ENCODE results near the gene DNMBP.
"Not testable (repeated sequence)": the region's sequence is repeated elsewhere in the genome, so short reads cannot be mapped to it uniquely, and the experiment has no call there.

Gene DNMBP

GRCh38 chr10:100014071-100014762 is 4.5 kb upstream of the DNMBP start:
- DNase-seq (ENCODE audit: low read depth), result no peak

GRCh38 chr10:100013621-100014020 is 3.9 kb upstream of the DNMBP start:
- no peak for DNase-seq (ENCODE audit: low read depth)

GRCh38 chr10:100011906-100012305 is 2.2 kb upstream of the DNMBP start:
- DNase-seq (ENCODE audit: low read depth), result not testable (repeated sequence)

- DNase-seq (ENCODE audit: low read depth), result no peak
Measured at GRCh38 chr10:100009283-100009792, 409 bp downstream of the DNMBP start.

- no peak for DNase-seq (ENCODE audit: low read depth)
Measured at GRCh38 chr10:100008708-100009282, 952 bp downstream of the DNMBP start.

GRCh38 chr10:100008142-100008522 is 1.6 kb downstream of the DNMBP start:
- no peak for DNase-seq (ENCODE audit: low read depth)

GRCh38 chr10:100007231-100008141 is 2.3 kb downstream of the DNMBP start:
- no peak for DNase-seq (ENCODE audit: low read depth)

GRCh38 chr10:100006243-100006886 is 3.4 kb downstream of the DNMBP start:
- DNase-seq (ENCODE audit: low read depth), result peak; percentile 88

GRCh38 chr10:100004805-100005510 is 4.8 kb downstream of the DNMBP start:
- no peak for DNase-seq (ENCODE audit: low read depth)

GRCh38 chr10:100000109-100000644 is 9.6 kb downstream of the DNMBP start:
- no peak for DNase-seq (ENCODE audit: low read depth)

GRCh38 chr10:99999319-100000108 is 10.2 kb downstream of the DNMBP start:
- no peak for DNase-seq (ENCODE audit: low read depth)

- DNase-seq (ENCODE audit: low read depth), result no peak
Measured at GRCh38 chr10:99998889-99999288, 10.9 kb downstream of the DNMBP start.

- DNase-seq (ENCODE audit: low read depth), result no peak
Measured at GRCh38 chr10:99996671-99997648, 12.8 kb downstream of the DNMBP start.

- no peak for DNase-seq (ENCODE audit: low read depth)
Measured at GRCh38 chr10:99995713-99996112, 14.0 kb downstream of the DNMBP start.

- DNase-seq (ENCODE audit: low read depth), result no peak
Measured at GRCh38 chr10:99995269-99995668, 14.5 kb downstream of the DNMBP start.

- no peak for DNase-seq (ENCODE audit: low read depth)
Measured at GRCh38 chr10:99994801-99995200, 14.9 kb downstream of the DNMBP start.

GRCh38 chr10:99993701-99994689 is 15.8 kb downstream of the DNMBP start:
- DNase-seq (ENCODE audit: low read depth), result peak; percentile 84

- DNase-seq (ENCODE audit: low read depth), result not testable (repeated sequence)
Measured at GRCh38 chr10:99985637-99986036, 24.1 kb downstream of the DNMBP start.
